ENCODE measurements around the gene EYS. TPM values are rescaled to one million over a fixed set of nuclear protein-coding genes. Genes with fewer than 3 reads are reported as not detected.

Gene EYS
- total RNA-seq, 1 donor from 2014 or later = not detected

DNA sequence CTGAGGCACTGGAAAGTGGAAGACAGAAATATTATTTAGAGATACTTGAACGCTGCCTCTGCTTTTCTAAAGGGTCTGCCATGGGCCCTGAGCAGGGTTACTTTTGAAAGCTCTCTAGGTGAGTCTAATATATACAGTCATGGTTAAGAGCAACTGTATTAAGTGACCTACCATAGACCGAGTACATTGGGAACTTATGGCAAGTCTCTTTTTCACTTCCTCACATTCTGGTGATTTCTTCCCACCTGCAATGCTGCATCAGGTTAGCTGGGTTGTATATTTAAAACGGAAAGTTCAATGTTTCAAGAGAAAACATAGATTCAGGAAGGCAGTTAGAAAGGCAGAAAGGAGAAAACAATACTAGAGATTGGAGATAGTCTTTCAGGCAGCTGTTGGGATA lies 1916.7 kb downstream of the EYS start:
- DNase-seq (ENCODE audit: low spot score) = no peak
- no peak for TF ChIP-seq CTCF (IDR thresholded peaks at IDR 0.05; ENCODE audit: unreplicated experiment)
- Mint-ChIP-seq H3K4me1 (ENCODE audit: unreplicated experiment) (no peaks in the 10 kb centered on the region), H3K4me3 (ENCODE audit: unreplicated experiment) (no peak overlapping the region), H3K27ac (ENCODE audit: unreplicated experiment) (no peak overlapping the region), H3K27me3 (ENCODE audit: unreplicated experiment) (no peaks in the 10 kb centered on the region), H3K36me3 (ENCODE audit: low read depth, unreplicated experiment) (no peaks in the 10 kb centered on the region), H3K9me3 (ENCODE audit: unreplicated experiment) (no peaks in the 10 kb centered on the region)

DNA sequence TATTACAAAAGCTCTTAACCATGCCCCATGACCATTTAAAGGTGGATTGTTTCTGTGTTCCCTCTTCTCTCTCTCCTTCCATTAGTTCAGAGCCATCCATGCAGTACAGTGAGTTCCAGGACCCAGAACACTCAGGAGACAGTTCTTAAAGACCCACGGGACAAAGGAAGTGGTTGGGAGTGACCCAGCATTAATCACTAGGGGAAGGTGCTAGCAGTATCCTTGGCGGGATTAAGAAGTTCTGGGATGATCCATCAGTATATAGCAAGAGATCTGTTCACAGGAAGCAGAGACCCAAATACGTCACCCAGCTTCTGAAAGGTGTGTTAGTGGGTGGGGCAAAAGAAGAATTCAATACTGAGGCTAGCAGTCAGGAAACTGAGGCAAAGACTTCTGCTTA lies 1917.3 kb downstream of the EYS start:
- no peak overlapping the region for H3K27ac Mint-ChIP-seq (ENCODE audit: unreplicated experiment)
- H3K4me3 Mint-ChIP-seq (ENCODE audit: unreplicated experiment) = no peak overlapping the region
- DNase-seq (ENCODE audit: low spot score) = no peak
- no peaks in the 10 kb centered on the region for H3K27me3 Mint-ChIP-seq (ENCODE audit: unreplicated experiment)
- no peak for TF ChIP-seq CTCF (IDR thresholded peaks at IDR 0.05; ENCODE audit: unreplicated experiment)
- H3K36me3 Mint-ChIP-seq (ENCODE audit: low read depth, unreplicated experiment) = no peaks in the 10 kb centered on the region
- no peaks in the 10 kb centered on the region for H3K9me3 Mint-ChIP-seq (ENCODE audit: unreplicated experiment)
- H3K4me1 Mint-ChIP-seq (ENCODE audit: unreplicated experiment) = no peaks in the 10 kb centered on the region

GRCh38 chr6:63788569-63788968 lies 1918.5 kb downstream of the EYS start:
- no peak for TF ChIP-seq CTCF (IDR thresholded peaks at IDR 0.05; ENCODE audit: unreplicated experiment)
- DNase-seq (ENCODE audit: low spot score) = no peak
- Mint-ChIP-seq H3K4me1 (ENCODE audit: unreplicated experiment) (no peaks in the 10 kb centered on the region), H3K9me3 (ENCODE audit: unreplicated experiment) (peaks cover 4% of the 10 kb centered on the region), H3K4me3 (ENCODE audit: unreplicated experiment) (no peak overlapping the region), H3K36me3 (ENCODE audit: low read depth, unreplicated experiment) (peaks cover 3% of the 10 kb centered on the region), H3K27me3 (ENCODE audit: unreplicated experiment) (peaks cover 2% of the 10 kb centered on the region), H3K27ac (ENCODE audit: unreplicated experiment) (no peak overlapping the region)

GRCh38 chr6:63787021-63787420 lies 1920.0 kb downstream of the EYS start:
- H3K36me3 Mint-ChIP-seq (ENCODE audit: low read depth, unreplicated experiment) = peaks cover 3% of the 10 kb centered on the region
- H3K9me3 Mint-ChIP-seq (ENCODE audit: unreplicated experiment) = peaks cover 4% of the 10 kb centered on the region
- no peaks in the 10 kb centered on the region for H3K4me1 Mint-ChIP-seq (ENCODE audit: unreplicated experiment)
- no peak overlapping the region for H3K4me3 Mint-ChIP-seq (ENCODE audit: unreplicated experiment)
- no peak for DNase-seq (ENCODE audit: low spot score)
- no peak for TF ChIP-seq CTCF (IDR thresholded peaks at IDR 0.05; ENCODE audit: unreplicated experiment)
- H3K27me3 Mint-ChIP-seq (ENCODE audit: unreplicated experiment) = peaks cover 2% of the 10 kb centered on the region
- no peak overlapping the region for H3K27ac Mint-ChIP-seq (ENCODE audit: unreplicated experiment)

DNA sequence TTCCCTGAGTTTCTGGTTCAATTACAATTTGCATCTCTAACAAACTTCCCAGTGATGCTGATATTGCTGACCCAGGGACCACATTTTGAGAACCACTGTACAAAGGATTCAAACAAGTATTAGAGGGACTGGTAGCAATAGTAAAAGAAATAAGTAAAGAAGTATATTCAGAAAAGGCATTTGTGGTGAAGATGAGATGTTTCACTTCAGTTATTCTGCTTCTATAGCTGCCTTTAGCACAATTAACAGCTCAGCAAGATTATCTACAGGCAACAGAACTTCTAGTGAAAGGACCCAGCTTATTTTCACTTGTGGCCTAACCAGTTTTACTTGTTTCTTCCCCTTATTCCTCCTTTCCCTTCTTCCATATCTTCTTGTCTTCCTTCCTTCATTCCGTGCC lies 1922.0 kb downstream of the EYS start:
- Mint-ChIP-seq H3K9me3 (ENCODE audit: unreplicated experiment) (peaks cover 4% of the 10 kb centered on the region), H3K4me1 (ENCODE audit: unreplicated experiment) (no peaks in the 10 kb centered on the region), H3K27me3 (ENCODE audit: unreplicated experiment) (peaks cover 2% of the 10 kb centered on the region), H3K27ac (ENCODE audit: unreplicated experiment) (no peak overlapping the region), H3K36me3 (ENCODE audit: low read depth, unreplicated experiment) (peaks cover 3% of the 10 kb centered on the region), H3K4me3 (ENCODE audit: unreplicated experiment) (no peak overlapping the region)
- DNase-seq (ENCODE audit: low spot score) = no peak
- no peak for TF ChIP-seq CTCF (IDR thresholded peaks at IDR 0.05; ENCODE audit: unreplicated experiment)

Measured in endothelial cell (in vitro differentiated cells).